Fibroblast of villous mesenchyme (primary cell): Measurements from ENCODE around the gene LRP1B. TPM values are rescaled to one million over a fixed set of nuclear protein-coding genes. Genes with fewer than 3 reads are reported as not detected.

ENCODE experiments used
- DNase-seq: peaks from one replicate; pipeline ENCODE4 v3.0.0-alpha.2; 2010; ENCODE audit warnings: low read depth
- H3K4me3 ChIP-seq: 2 replicates; pipeline ENCODE4 v1.5.1; 2011; ENCODE audit warnings: low read depth, mild to moderate bottlenecking, low read length
- CTCF ChIP-seq: IDR thresholded peaks from 2 replicates; pipeline ENCODE4 v1.5.1; 2012; ENCODE audit warnings: low read depth, mild to moderate bottlenecking, low read length; ENCODE audit not compliant: insufficient read depth
- total RNA-seq: library from RNA; depleted of rRNA; stranded (reverse); fragments of >200 nt; gene quantifications from 2 replicates; pipeline ENCODE4 v1.2.3, GENCODE V29; 2012

The LRP1B gene
- total RNA-seq, 1 donor: 2.2 TPM

- no peak overlapping the region for H3K4me3 ChIP-seq
- TF ChIP-seq CTCF: no peak
- no peak for DNase-seq
Observed at GRCh38 chr2:142136571-142136970, 5.8 kb upstream of the LRP1B start.

GRCh38 chr2:142134911-142135310 is 4.1 kb upstream of the LRP1B start:
- TF ChIP-seq CTCF: no peak

GRCh38 chr2:142130111-142131009 is 456 bp downstream of the LRP1B start:
- peak; percentile 61 for DNase-seq
- peak overlapping the region; percentile 57 for H3K4me3 ChIP-seq
- no peak for TF ChIP-seq CTCF

More at GRCh38 chr2:142134911-142135310, 4.1 kb upstream of the LRP1B start:
- DNase-seq: no peak
- H3K4me3 ChIP-seq: no peak overlapping the region

GRCh38 chr2:142128105-142128504 is 2.7 kb downstream of the LRP1B start:
- no peak for DNase-seq
- TF ChIP-seq CTCF: no peak
- H3K4me3 ChIP-seq: no peak overlapping the region

GRCh38 chr2:142127248-142127647 is 3.6 kb downstream of the LRP1B start:
- no peak for TF ChIP-seq CTCF
- H3K4me3 ChIP-seq: no peak overlapping the region
- no peak for DNase-seq

- no peak for DNase-seq
- TF ChIP-seq CTCF: no peak
- H3K4me3 ChIP-seq: no peak overlapping the region
Observed at GRCh38 chr2:142124706-142125105, 6.1 kb downstream of the LRP1B start.

- no peak overlapping the region for H3K4me3 ChIP-seq
- DNase-seq: no peak
- no peak for TF ChIP-seq CTCF
Observed at GRCh38 chr2:142119347-142119746, 11.5 kb downstream of the LRP1B start.
